ENCODE results near the gene ADGRV1. TPM values are rescaled to one million over a fixed set of nuclear protein-coding genes. Genes with fewer than 3 reads are reported as not detected.

The ADGRV1 gene
- total RNA-seq, 1 experiment from 2014 or later = 64.8 TPM

GRCh38 chr5:90586469-90586868, 27.9 kb downstream of the ADGRV1 start:
- H3K79me2 ChIP-seq (ENCODE audit: insufficient read depth, low read length) = peaks cover 16% of the 10 kb centered on the region
- H3K27ac Mint-ChIP-seq = no peak overlapping the region; a peak in 1 of 7 replicates

More at GRCh38 chr5:90586469-90586868, 27.9 kb downstream of the ADGRV1 start:
- Histone ChIP-seq H2BK15ac (ENCODE audit: low read depth, low read length) (no peak overlapping the region), H3K14ac (ENCODE audit: insufficient read depth, low read length) (no peak overlapping the region), H3K23ac (ENCODE audit: insufficient read length, low read depth, low read length) (no peak overlapping the region), H2BK20ac (ENCODE audit: low read depth, low read length, poor library complexity, severe bottlenecking) (no peak overlapping the region), H2AK5ac (ENCODE audit: insufficient read length, low read length) (no peak overlapping the region), H3T11ph (ENCODE audit: low read length) (no peak overlapping the region), H2BK12ac (ENCODE audit: insufficient read length, low read depth, low read length) (no peak overlapping the region), H3K9me3 (ENCODE audit: control insufficient read depth, low read depth, low read length) (no peaks in the 10 kb centered on the region), H3K4ac (ENCODE audit: low read depth, low read length) (no peak overlapping the region), H3K27ac (ENCODE audit: insufficient read length, low read depth, low read length) (no peak overlapping the region), H3K27me3 (ENCODE audit: insufficient read depth, low read length) (no peaks in the 10 kb centered on the region), H4K5ac (ENCODE audit: insufficient read length, low read depth, low read length) (no peak overlapping the region), H4K8ac (replicated peaks; ENCODE audit: insufficient read length, low read depth, low read length) (no peak overlapping the region), H3K79me1 (ENCODE audit: insufficient read depth, low read depth, low read length, poor library complexity, severe bottlenecking) (no peaks in the 10 kb centered on the region), H3K9ac (ENCODE audit: extremely low read depth, insufficient read length, low read length) (no peak overlapping the region), H3K18ac (ENCODE audit: insufficient read length, low read depth, low read length) (no peak overlapping the region), H3K4me1 (ENCODE audit: insufficient read depth, low read length) (peaks cover 3% of the 10 kb centered on the region; the same call in 1 of the 2 replicates), H3K23me2 (ENCODE audit: insufficient read length, low read depth, low read length, poor library complexity, severe bottlenecking) (no peaks in the 10 kb centered on the region), H2AFZ (ENCODE audit: low read length) (no peak overlapping the region), H4K20me1 (ENCODE audit: control insufficient read depth, insufficient read depth, insufficient read length) (no peaks in the 10 kb centered on the region), H3K4me2 (ENCODE audit: insufficient read depth, insufficient read length, low read length) (no peak overlapping the region), H2BK120ac (ENCODE audit: low read depth, low read length, poor library complexity, severe bottlenecking) (no peak overlapping the region), H4K91ac (ENCODE audit: insufficient read length, low read depth, low read length) (no peak overlapping the region), H3K56ac (ENCODE audit: insufficient read length, low read depth, low read length) (no peak overlapping the region), H2BK5ac (ENCODE audit: insufficient read length, low read length) (no peak overlapping the region)
- TF ChIP-seq CTCF (conservative IDR thresholded peaks at IDR 0.05) = no peak
- Mint-ChIP-seq H3K27me3 (ENCODE audit: low read depth) (no peaks in the 10 kb centered on the region), H3K4me3 (no peak overlapping the region), H3K9me3 (peaks cover 0 to 4% of the 10 kb centered on the region in 2 experiments; a peak in 2 of 5 replicates), H3K4me1 (peaks cover 18 to 29% of the 10 kb centered on the region in 2 experiments), H3K36me3 (ENCODE audit: insufficient read depth in 1 of 3, low read depth in 3 of 3) (peaks cover 0 to 8% (median 0%) of the 10 kb centered on the region in 3 experiments; a peak in 2 of 7 replicates)
- DNase-seq = no peak
- WGBS (ENCODE audit: extremely low coverage, insufficient read length, low lambda C conversion rate) = no CpG with 5 or more reads among the region's 2 CpGs

Data from H9 (cell line).